GM12891 (cell line): Measurements from ENCODE around the gene DNER.

Experiments used
- PAX5 ChIP-seq: IDR thresholded peaks from 2 replicates; pipeline ENCODE4 v1.6.1; 2011; ENCODE audit warnings: low read length, moderate library complexity, mild to moderate bottlenecking; ENCODE audit not compliant: insufficient read depth, severe bottlenecking
- POLR2A ChIP-seq: IDR thresholded peaks from 2 replicates; pipeline ENCODE4 v1.6.1; 2011; ENCODE audit warnings: low read depth, low read length, control low read depth
- TAF1 ChIP-seq: IDR thresholded peaks from 2 replicates; pipeline ENCODE4 v1.6.1; 2011; ENCODE audit warnings: low read depth, low read length, control low read depth

- TF ChIP-seq POLR2A (no peak), TAF1 (no peak), PAX5 (no peak)
These were observed 259.3 kb downstream of the DNER start for GRCh38 chr2:229454934-229455631.
